OCI-LY1 (cell line): Measurements from ENCODE around the gene PTTG1.

ENCODE experiments used
- H2AFZ ChIP-seq: fragments of 200-600 bp; sonication (generic), shearing (Covaris generic); 2 replicates; pipeline ENCODE4 v1.6.0; 2014; ENCODE audit warnings: antibody characterized with exemption, mild to moderate bottlenecking, low read length
- H3F3A ChIP-seq: fragments of 200-600 bp; sonication (generic), shearing (Covaris generic); 2 replicates; pipeline ENCODE4 v1.6.0; 2014; ENCODE audit warnings: mild to moderate bottlenecking, antibody characterized with exemption, low read length, moderate library complexity; ENCODE audit not compliant: insufficient read depth
- H3K27ac ChIP-seq: fragments of 200-600 bp; sonication (generic); 2 replicates; pipeline ENCODE4 v1.5.1; 2014; ENCODE audit warnings: low read length, mixed run types, mild to moderate bottlenecking, low read depth; ENCODE audit not compliant: poor library complexity, severe bottlenecking
- H3K27me3 ChIP-seq: fragments of 200-600 bp; sonication (generic); 2 replicates; pipeline ENCODE4 v1.6.0; 2014; ENCODE audit warnings: antibody characterized with exemption, mild to moderate bottlenecking, low read length, moderate library complexity; ENCODE audit not compliant: insufficient read depth
- H3K36me3 ChIP-seq: fragments of 200-600 bp; sonication (generic); 2 replicates; pipeline ENCODE4 v1.6.1; 2014; ENCODE audit warnings: mild to moderate bottlenecking, antibody characterized with exemption, low read length, moderate library complexity, mixed read lengths; ENCODE audit not compliant: insufficient read depth
- H3K4me1 ChIP-seq: fragments of 200-600 bp; sonication (generic); 2 replicates; pipeline ENCODE4 v1.5.1; 2014; ENCODE audit warnings: mild to moderate bottlenecking, low read length, moderate library complexity; ENCODE audit not compliant: insufficient read depth, severe bottlenecking
- H3K4me2 ChIP-seq: fragments of 200-600 bp; sonication (generic), shearing (Covaris generic); 2 replicates; pipeline ENCODE4 v1.6.1; 2014; ENCODE audit warnings: low read length
- H3K4me3 ChIP-seq: fragments of 200-600 bp; sonication (generic); 2 replicates; pipeline ENCODE4 v1.5.1; 2014; ENCODE audit warnings: low read length, low read depth, mild to moderate bottlenecking, mixed read lengths; ENCODE audit not compliant: poor library complexity, severe bottlenecking
- H3K79me2 ChIP-seq: fragments of 200-600 bp; shearing (Covaris generic); 2 replicates; pipeline ENCODE4 v1.6.1; 2016; ENCODE audit warnings: mixed run types, low read length, mixed read lengths; ENCODE audit not compliant: insufficient read depth
- H3K9ac ChIP-seq: fragments of 200-600 bp; sonication (generic), shearing (Covaris generic); 2 replicates; pipeline ENCODE4 v1.6.1; 2014; ENCODE audit warnings: mild to moderate bottlenecking, low read length, mixed read lengths
- H3K9me2 ChIP-seq: fragments of 200-600 bp; sonication (generic), shearing (Covaris generic); 2 replicates; pipeline ENCODE4 v1.6.1; 2014; ENCODE audit warnings: low read depth, mild to moderate bottlenecking, low read length, mixed read lengths
- H3K9me3 ChIP-seq: fragments of 200-600 bp; shearing (Covaris generic); 2 replicates; pipeline ENCODE4 v1.6.1; 2014; ENCODE audit warnings: low read length, mixed read lengths
- H4K20me1 ChIP-seq: fragments of 200-600 bp; sonication (generic), shearing (Covaris generic); 2 replicates; pipeline ENCODE4 v1.6.0; 2016; ENCODE audit warnings: mild to moderate bottlenecking, low read length; ENCODE audit not compliant: insufficient read depth
- CTCF ChIP-seq: fragments of 200-600 bp; sonication (generic), shearing (Covaris generic); IDR thresholded peaks from 2 replicates; pipeline ENCODE4 v1.5.1; 2017; ENCODE audit warnings: mild to moderate bottlenecking, antibody characterized with exemption, low read length, moderate library complexity, mixed read lengths
- EZH2 ChIP-seq: fragments of 200-600 bp; sonication (generic), shearing (Covaris generic); IDR thresholded peaks from 2 replicates; pipeline ENCODE4 v1.8.0; 2017; ENCODE audit warnings: borderline replicate concordance, mixed run types, mild to moderate bottlenecking, antibody characterized with exemption, low read length, moderate library complexity, mixed read lengths

PTTG1 gene

DNA sequence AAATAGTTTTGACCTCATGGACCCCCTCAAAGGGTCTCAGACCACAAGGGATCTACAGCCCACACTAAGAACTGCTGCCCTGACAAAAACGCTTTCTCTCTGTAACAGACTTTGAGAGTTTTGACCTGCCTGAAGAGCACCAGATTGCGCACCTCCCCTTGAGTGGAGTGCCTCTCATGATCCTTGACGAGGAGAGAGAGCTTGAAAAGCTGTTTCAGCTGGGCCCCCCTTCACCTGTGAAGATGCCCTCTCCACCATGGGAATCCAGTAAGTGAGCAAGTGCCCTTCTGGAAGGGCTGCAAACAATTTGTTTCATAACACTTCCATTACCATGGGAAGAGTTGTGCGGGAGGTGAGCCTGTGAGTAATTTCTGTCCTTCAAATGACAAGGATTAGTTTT lies 6.0 kb downstream of the PTTG1 start:
- Histone ChIP-seq H3K27me3 (no peaks in the 10 kb centered on the region), H3K9me3 (no peaks in the 10 kb centered on the region), H3K79me2 (peaks cover 29% of the 10 kb centered on the region), H3K4me2 (no peak overlapping the region), H3K4me3 (no peak overlapping the region), H3K27ac (no peak overlapping the region), H2AFZ (no peak overlapping the region), H3K36me3 (peaks cover 70% of the 10 kb centered on the region), H3K4me1 (peaks cover 43% of the 10 kb centered on the region), H3F3A (no peaks in the 10 kb centered on the region), H3K9me2 (no peaks in the 10 kb centered on the region), H3K9ac (no peak overlapping the region), H4K20me1 (no peaks in the 10 kb centered on the region)
- TF ChIP-seq EZH2 = no peak
- no peak for TF ChIP-seq CTCF

- Histone ChIP-seq H3K9me2 (no peaks in the 10 kb centered on the region), H3K9ac (no peak overlapping the region), H3K36me3 (peaks cover 27% of the 10 kb centered on the region), H3K27me3 (no peaks in the 10 kb centered on the region), H2AFZ (no peak overlapping the region), H3K79me2 (no peaks in the 10 kb centered on the region), H3K9me3 (no peaks in the 10 kb centered on the region), H4K20me1 (no peaks in the 10 kb centered on the region), H3K4me1 (peaks cover 32% of the 10 kb centered on the region), H3F3A (no peaks in the 10 kb centered on the region), H3K27ac (peak overlapping the region; percentile 18), H3K4me2 (no peak overlapping the region), H3K4me3 (no peak overlapping the region)
- no peak for TF ChIP-seq CTCF
- TF ChIP-seq EZH2 = no peak
Observed at GRCh38 chr5:160432196-160432595, 10.5 kb downstream of the PTTG1 start.

DNA sequence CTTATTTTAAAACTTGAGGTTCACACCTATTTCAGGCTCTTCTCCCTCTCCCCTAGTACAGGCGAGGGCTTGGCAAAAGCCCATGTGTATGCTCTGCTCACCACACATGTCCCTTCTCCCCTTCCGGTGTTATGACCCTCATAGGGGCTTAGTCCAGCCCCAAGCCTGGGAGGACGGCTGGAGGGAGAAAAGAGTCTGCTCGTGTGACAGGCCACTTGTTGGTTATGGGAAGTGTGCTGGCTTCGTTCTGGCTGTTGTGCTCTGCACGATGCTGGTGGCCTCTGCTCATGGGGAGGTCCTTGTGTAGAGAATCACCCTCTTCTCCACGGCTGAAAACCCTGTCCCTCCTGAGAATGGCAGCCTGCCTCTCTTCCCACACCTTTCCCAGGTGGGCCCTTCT lies 11.1 kb downstream of the PTTG1 start:
- peaks cover 32% of the 10 kb centered on the region for H3K4me1 ChIP-seq
- no peak for TF ChIP-seq CTCF
- no peak for TF ChIP-seq EZH2

More for the DNA sequence above, 11.1 kb downstream of the PTTG1 start:
- no peaks in the 10 kb centered on the region for H3K27me3 ChIP-seq
- no peak overlapping the region for H3K4me2 ChIP-seq
- H3F3A ChIP-seq = no peaks in the 10 kb centered on the region
- no peaks in the 10 kb centered on the region for H3K9me3 ChIP-seq
- H4K20me1 ChIP-seq = no peaks in the 10 kb centered on the region
- no peak overlapping the region for H3K4me3 ChIP-seq
- H2AFZ ChIP-seq = no peak overlapping the region
- H3K36me3 ChIP-seq = peaks cover 21% of the 10 kb centered on the region
- H3K79me2 ChIP-seq = no peaks in the 10 kb centered on the region
- no peak overlapping the region for H3K9ac ChIP-seq
- H3K27ac ChIP-seq = peak overlapping the region; percentile 42
- no peaks in the 10 kb centered on the region for H3K9me2 ChIP-seq
